ENCODE data around the gene WDFY1.

Gene WDFY1

GRCh38 chr2:223856021-223856420, 89.1 kb downstream of the WDFY1 start:
- H3K4me3 ChIP-seq (ENCODE audit: low read depth, low read length): no peak overlapping the region
- no peak for TF ChIP-seq CTCF (IDR thresholded peaks at IDR 0.05; ENCODE audit: low read depth, low read length)

- TF ChIP-seq CTCF (IDR thresholded peaks at IDR 0.05; ENCODE audit: low read depth, low read length): no peak
- no peak overlapping the region for H3K4me3 ChIP-seq (ENCODE audit: low read depth, low read length)
These were observed 89.7 kb downstream of the WDFY1 start for GRCh38 chr2:223855426-223855825.

- no peak for TF ChIP-seq CTCF (IDR thresholded peaks at IDR 0.05; ENCODE audit: low read depth, low read length)
These were observed 90.4 kb downstream of the WDFY1 start for GRCh38 chr2:223854741-223855140.

GRCh38 chr2:223853425-223853837, 91.7 kb downstream of the WDFY1 start:
- TF ChIP-seq CTCF (IDR thresholded peaks at IDR 0.05; ENCODE audit: low read depth, low read length): no peak
- no peak overlapping the region for H3K4me3 ChIP-seq (ENCODE audit: low read depth, low read length)

More at GRCh38 chr2:223854741-223855140, 90.4 kb downstream of the WDFY1 start:
- no peak overlapping the region for H3K4me3 ChIP-seq (ENCODE audit: low read depth, low read length)

- no peak overlapping the region for H3K4me3 ChIP-seq (ENCODE audit: low read depth, low read length)
- no peak for TF ChIP-seq CTCF (IDR thresholded peaks at IDR 0.05; ENCODE audit: low read depth, low read length)
These were observed 92.8 kb downstream of the WDFY1 start for GRCh38 chr2:223852281-223852795.

GRCh38 chr2:223847410-223847809, 97.7 kb downstream of the WDFY1 start:
- no peak for TF ChIP-seq CTCF (IDR thresholded peaks at IDR 0.05; ENCODE audit: low read depth, low read length)
- no peak overlapping the region for H3K4me3 ChIP-seq (ENCODE audit: low read depth, low read length)

- no peak overlapping the region for H3K4me3 ChIP-seq (ENCODE audit: low read depth, low read length)
- no peak for TF ChIP-seq CTCF (IDR thresholded peaks at IDR 0.05; ENCODE audit: low read depth, low read length)
These were observed 98.6 kb downstream of the WDFY1 start for GRCh38 chr2:223846515-223846914.

Data from WI38 (cell line).